SK-N-SH treated with all-trans-retinoic acid at 6 μM for 48 hours (cell line): ENCODE data around the gene TGFBR3.

Source experiments
- ARNTL ChIP-seq: fragments of 450-650 bp; formaldehyde crosslinking; IDR thresholded peaks from 2 replicates; pipeline ENCODE4 v1.5.0; 2020; ENCODE audit warnings: low read depth, mild to moderate bottlenecking, moderate library complexity, borderline replicate concordance
- BACH2 ChIP-seq: fragments of 250-450 bp; sonication (Bioruptor Pico); IDR thresholded peaks from 2 replicates; pipeline ENCODE4 v1.9.0; 2021; ENCODE audit warnings: mild to moderate bottlenecking, borderline replicate concordance
- GLIS3 ChIP-seq: fragments of 250-450 bp; sonication (Bioruptor Pico); IDR thresholded peaks from 2 replicates; pipeline ENCODE4 v1.5.0; 2020; ENCODE audit warnings: mild to moderate bottlenecking, moderate library complexity
- SNAI2 ChIP-seq: fragments of 250-450 bp; sonication (Bioruptor Pico); IDR thresholded peaks from 2 replicates; pipeline ENCODE4 v1.5.0; 2020; ENCODE audit warnings: mild to moderate bottlenecking, moderate library complexity
- ZC3H10 ChIP-seq: fragments of 250-450 bp; sonication (Bioruptor Pico); IDR thresholded peaks from 2 replicates; pipeline ENCODE4 v1.5.1; 2021; ENCODE audit warnings: mild to moderate bottlenecking, moderate library complexity
- ZNF565 ChIP-seq: fragments of 450-650 bp; formaldehyde crosslinking; conservative IDR thresholded peaks from 2 replicates; pipeline ENCODE4 v1.5.0; 2020; ENCODE audit warnings: low read depth, mild to moderate bottlenecking, moderate library complexity
- TF ChIP-seq, protein P1 (sequence below): fragments of 250-450 bp; sonication (Bioruptor Pico); IDR thresholded peaks from 2 replicates; pipeline ENCODE4 v1.8.0; 2020; ENCODE audit warnings: mild to moderate bottlenecking, moderate library complexity, borderline replicate concordance
- TF ChIP-seq, protein P2 (sequence below): fragments of 250-450 bp; sonication (Bioruptor Pico); IDR thresholded peaks from 2 replicates; pipeline ENCODE4 v1.5.1; 2020; ENCODE audit warnings: low read depth, mild to moderate bottlenecking, moderate library complexity
- TF ChIP-seq, protein P3 (sequence below): fragments of 250-450 bp; sonication (Bioruptor Pico); IDR thresholded peaks from 2 replicates; pipeline ENCODE4 v1.5.1; 2021; ENCODE audit warnings: mild to moderate bottlenecking, moderate library complexity

DNA sequence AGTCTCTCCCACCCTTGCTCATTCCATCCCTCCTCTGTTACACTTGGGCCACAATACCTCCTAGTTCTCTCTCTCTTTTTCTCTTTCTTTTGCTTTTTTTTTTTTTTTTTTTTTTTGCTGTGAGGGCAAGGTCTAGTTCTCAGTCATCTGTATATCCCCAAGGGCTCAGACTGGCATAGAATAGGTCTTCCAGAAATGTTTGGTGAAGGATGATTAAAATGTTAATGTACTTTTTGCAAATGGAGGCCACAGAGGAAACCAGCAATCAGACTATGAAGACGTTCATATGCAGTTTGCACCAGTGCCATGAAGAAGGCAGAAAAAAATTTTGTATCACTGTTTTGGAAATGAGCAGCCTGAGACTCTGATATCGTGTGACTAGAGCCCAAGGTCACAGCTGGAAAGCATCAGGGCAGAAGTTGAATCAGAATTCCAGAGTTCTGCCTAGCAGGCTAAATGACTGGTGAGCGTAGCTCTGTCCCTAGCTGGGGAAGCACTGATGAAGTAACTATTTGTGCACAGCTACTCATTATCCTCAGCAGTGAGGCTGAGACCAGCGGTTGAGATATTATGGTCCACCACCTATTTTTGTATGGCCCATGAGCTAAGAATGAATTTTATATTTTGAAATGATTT lies 186.5 kb downstream of the TGFBR3 start:
- no peak for TF ChIP-seq ARNTL
- TF ChIP-seq GLIS3 = no peak
- TF ChIP-seq, protein P1, sequence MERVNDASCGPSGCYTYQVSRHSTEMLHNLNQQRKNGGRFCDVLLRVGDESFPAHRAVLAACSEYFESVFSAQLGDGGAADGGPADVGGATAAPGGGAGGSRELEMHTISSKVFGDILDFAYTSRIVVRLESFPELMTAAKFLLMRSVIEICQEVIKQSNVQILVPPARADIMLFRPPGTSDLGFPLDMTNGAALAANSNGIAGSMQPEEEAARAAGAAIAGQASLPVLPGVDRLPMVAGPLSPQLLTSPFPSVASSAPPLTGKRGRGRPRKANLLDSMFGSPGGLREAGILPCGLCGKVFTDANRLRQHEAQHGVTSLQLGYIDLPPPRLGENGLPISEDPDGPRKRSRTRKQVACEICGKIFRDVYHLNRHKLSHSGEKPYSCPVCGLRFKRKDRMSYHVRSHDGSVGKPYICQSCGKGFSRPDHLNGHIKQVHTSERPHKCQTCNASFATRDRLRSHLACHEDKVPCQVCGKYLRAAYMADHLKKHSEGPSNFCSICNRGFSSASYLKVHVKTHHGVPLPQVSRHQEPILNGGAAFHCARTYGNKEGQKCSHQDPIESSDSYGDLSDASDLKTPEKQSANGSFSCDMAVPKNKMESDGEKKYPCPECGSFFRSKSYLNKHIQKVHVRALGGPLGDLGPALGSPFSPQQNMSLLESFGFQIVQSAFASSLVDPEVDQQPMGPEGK (CRISPR knock-in tag) = no peak
- TF ChIP-seq SNAI2 (CRISPR knock-in tag) = no peak
- no peak for TF ChIP-seq ZC3H10
- no peak for TF ChIP-seq ZNF565 (CRISPR knock-in tag)
- TF ChIP-seq, protein P2, sequence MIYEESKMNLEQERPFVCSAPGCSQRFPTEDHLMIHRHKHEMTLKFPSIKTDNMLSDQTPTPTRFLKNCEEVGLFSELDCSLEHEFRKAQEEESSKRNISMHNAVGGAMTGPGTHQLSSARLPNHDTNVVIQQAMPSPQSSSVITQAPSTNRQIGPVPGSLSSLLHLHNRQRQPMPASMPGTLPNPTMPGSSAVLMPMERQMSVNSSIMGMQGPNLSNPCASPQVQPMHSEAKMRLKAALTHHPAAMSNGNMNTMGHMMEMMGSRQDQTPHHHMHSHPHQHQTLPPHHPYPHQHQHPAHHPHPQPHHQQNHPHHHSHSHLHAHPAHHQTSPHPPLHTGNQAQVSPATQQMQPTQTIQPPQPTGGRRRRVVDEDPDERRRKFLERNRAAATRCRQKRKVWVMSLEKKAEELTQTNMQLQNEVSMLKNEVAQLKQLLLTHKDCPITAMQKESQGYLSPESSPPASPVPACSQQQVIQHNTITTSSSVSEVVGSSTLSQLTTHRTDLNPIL = no peak
- TF ChIP-seq, protein P3, sequence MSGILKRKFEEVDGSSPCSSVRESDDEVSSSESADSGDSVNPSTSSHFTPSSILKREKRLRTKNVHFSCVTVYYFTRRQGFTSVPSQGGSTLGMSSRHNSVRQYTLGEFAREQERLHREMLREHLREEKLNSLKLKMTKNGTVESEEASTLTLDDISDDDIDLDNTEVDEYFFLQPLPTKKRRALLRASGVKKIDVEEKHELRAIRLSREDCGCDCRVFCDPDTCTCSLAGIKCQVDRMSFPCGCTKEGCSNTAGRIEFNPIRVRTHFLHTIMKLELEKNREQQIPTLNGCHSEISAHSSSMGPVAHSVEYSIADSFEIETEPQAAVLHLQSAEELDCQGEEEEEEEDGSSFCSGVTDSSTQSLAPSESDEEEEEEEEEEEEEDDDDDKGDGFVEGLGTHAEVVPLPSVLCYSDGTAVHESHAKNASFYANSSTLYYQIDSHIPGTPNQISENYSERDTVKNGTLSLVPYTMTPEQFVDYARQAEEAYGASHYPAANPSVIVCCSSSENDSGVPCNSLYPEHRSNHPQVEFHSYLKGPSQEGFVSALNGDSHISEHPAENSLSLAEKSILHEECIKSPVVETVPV (CRISPR knock-in tag) = no peak
- no peak for TF ChIP-seq BACH2 (CRISPR knock-in tag)
